ENCODE measurements around the gene SNX8.
"Not testable (repeated sequence)": the region's sequence is repeated elsewhere in the genome, so short reads cannot be mapped to it uniquely, and the experiment has no call there.

Gene SNX8, protein sequence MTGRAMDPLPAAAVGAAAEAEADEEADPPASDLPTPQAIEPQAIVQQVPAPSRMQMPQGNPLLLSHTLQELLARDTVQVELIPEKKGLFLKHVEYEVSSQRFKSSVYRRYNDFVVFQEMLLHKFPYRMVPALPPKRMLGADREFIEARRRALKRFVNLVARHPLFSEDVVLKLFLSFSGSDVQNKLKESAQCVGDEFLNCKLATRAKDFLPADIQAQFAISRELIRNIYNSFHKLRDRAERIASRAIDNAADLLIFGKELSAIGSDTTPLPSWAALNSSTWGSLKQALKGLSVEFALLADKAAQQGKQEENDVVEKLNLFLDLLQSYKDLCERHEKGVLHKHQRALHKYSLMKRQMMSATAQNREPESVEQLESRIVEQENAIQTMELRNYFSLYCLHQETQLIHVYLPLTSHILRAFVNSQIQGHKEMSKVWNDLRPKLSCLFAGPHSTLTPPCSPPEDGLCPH

DNA sequence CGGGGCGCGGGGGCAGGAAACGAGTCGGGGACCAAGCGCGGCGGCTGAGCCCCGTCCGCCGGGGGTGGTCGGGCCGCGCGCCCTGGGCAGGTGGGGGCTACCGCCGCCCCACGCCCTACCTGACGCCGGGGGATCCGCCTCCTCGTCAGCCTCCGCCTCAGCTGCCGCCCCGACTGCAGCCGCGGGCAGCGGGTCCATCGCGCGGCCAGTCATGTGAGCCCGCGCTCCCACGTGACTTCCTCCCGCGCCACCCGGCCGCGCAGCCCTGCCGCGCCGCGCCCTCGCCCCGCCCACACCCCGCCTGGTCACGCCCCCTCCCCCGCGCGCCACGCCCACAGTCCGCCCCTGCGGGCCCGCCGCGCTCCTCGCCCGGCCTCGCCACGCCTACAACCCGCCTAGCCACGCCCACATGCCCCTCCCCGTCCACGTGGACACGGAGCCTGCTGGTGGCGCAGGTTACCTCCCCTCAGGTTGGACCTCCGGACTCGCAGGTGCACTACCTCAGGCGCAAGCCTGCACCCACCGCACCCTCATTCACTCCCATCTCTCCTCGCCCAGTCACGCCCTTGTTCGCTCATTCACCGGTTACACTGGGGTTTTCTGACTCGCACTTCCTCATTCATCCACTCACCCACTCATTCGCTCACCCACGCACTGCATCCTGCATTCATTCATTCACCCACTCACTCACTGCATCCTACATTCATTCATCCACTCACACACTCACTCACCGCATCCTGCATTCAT is at the start of gene SNX8:
SNX8 (minus strand) TSS at position 233 of the 747 bp plus-strand sequence; CDS start at position 213, 20 bp downstream.
- DNase-seq (ENCODE audit: low read depth in 2 of 2): peak; percentile 92 to 96

DNA sequence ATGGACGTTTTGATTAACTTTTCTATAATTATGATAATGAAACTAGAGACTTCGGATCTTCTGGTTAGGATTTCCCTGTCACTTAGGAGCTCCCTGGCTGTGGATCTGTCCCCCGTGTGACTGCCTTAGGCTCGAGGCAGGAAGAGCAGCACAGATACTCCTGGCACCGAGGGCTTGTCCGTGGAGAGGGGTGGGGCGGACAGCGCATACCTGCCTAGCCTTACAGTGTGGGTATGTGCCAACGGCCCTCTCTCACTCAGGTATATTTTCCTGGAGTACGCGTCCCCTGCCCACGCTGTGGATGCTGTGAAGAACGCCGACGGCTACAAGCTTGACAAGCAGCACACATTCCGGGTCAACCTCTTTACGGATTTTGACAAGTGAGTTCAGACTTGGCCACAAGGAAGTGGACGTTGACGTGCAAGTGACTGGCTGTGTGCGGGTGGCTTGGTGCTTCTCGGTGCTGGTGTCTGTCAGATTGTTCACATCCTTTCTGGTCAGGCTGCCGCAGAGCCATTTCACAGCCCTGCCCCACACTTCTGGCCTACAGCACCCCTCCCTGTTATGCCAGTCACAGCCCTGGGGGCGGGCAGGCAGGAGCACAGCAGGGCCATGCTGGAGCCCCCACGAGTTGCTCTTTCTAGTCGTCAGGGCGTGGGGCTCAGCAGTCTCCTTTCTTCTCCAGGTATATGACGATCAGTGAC is 48.3 kb upstream of the SNX8 start:
- no peak for DNase-seq (ENCODE audit: low read depth in 2 of 2)

DNA sequence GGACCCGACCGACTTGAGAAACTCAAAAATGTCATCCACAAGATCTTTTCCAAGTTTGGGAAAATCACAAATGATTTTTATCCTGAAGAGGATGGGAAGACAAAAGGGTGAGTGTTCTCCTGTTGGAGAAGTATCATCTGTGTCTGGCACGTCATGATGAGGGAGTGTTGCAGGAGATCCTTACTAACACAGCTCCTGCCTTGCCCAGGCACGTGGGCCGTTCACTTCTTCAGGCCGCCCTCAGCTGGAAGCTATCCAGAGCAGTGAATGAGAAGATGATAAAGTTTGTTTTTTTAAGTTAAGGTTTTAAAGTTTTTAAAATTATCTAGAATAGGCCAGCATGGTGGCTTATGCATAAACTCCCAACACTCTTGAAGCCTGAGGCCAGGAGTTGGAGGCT is 46.6 kb upstream of the SNX8 start:
- no peak for DNase-seq (ENCODE audit: low read depth in 2 of 2)

DNA sequence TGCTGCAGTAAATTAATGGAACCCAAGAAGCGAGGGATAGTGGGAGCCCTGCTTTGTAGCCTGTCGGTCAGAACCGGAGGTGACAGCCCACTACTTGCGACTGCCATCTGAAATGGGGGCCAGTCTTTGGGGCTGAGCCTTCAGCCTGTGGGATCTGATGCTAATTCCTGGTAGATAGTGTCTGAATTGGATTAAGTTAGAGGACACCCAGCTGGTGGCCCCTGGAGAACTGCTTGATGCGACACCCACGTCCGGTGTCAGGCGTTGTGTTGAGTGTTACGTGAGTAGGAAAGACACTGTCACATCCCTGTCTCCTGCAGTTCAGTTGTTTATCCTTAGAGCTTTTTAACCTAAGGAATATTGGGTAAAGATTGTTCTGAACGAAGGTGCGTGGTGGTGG is 45.4 kb upstream of the SNX8 start:
- DNase-seq (ENCODE audit: low read depth in 2 of 2): no peak

DNA sequence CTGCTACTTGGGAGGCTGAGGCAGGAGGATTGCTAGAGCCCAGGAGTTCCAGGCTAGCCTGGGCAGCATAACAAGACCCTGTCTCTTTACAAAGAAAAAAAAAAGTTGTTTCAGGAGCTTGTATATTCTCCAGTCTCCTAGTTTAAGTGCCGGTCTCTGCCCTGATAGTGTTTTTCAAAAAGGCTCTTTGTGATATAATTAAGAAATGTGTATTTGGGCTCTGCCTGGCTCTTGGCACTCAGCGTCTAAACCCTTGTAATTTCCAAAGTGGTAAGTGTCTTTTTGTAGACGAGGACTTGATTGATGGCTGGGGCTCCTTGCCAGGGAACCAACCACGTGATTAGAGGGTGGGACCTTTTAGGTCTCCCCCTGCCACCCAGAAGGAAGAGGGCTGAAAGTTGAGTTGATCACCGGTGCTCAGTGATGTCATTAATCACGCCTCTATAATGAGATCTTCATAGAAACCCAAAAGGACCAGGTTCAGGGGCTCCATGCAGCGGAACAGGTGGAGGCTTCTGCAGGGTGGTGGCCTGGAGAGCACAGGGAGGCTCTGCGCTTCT is 44.8 kb upstream of the SNX8 start:
- DNase-seq (ENCODE audit: low read depth in 2 of 2): no peak

DNA sequence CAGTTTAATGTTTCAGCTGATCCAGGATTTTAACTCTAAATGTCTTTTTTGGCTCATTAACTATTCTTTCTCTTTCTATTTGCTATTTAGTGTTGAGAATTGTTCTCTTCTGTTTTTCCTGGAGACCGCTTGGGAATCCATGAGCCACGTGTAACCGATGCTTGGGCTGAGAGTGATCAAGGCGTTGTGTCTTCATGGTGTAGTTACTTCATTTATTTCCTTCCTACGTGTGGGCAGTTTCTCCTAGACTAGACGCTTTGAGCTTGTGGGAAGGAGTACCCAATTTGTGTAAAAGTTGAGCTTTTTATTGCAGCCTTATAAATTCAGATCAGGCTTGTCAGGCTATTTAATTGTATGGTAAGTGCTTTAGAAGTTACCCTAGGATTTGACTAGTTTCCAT is 43.3 kb upstream of the SNX8 start:
- no peak for DNase-seq (ENCODE audit: low read depth in 2 of 2)

DNA sequence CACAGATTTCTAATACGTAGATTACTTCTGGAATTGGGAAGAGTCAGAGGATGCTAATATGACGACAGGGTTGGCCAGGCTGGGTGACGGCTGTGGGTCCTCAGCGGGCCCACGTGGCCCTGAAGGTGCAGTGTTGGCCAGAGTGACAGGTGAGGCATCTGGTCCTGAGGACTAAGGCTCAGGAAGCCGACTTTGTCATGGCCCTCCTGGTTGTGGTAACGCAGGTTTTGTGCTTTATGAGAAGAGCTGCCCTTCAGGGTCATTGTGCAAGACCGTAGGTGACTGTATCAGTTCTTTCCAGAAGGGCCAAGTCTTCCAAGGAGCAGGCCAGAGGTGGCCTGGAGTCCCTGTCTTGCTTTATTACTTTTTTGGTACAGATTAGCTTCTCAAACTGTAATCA is 42.9 kb upstream of the SNX8 start:
- no peak for DNase-seq (ENCODE audit: low read depth in 2 of 2)

DNA sequence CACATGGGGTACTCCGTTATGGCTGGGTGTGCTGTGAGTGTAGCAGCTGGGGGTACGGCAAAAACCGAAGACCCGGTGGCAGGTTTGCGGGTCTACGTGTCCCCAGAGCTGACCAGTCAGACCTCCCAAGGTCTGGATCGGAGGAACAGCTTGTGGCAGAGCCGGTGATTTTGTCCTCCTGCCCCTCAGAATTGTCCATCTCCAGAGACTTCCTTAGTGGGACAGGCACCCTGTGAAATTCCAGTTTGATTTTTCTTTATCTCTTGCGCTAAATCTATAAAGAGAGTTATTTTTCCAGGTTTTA is 41.4 kb upstream of the SNX8 start:
- no peak for DNase-seq (ENCODE audit: low read depth in 2 of 2)

DNA sequence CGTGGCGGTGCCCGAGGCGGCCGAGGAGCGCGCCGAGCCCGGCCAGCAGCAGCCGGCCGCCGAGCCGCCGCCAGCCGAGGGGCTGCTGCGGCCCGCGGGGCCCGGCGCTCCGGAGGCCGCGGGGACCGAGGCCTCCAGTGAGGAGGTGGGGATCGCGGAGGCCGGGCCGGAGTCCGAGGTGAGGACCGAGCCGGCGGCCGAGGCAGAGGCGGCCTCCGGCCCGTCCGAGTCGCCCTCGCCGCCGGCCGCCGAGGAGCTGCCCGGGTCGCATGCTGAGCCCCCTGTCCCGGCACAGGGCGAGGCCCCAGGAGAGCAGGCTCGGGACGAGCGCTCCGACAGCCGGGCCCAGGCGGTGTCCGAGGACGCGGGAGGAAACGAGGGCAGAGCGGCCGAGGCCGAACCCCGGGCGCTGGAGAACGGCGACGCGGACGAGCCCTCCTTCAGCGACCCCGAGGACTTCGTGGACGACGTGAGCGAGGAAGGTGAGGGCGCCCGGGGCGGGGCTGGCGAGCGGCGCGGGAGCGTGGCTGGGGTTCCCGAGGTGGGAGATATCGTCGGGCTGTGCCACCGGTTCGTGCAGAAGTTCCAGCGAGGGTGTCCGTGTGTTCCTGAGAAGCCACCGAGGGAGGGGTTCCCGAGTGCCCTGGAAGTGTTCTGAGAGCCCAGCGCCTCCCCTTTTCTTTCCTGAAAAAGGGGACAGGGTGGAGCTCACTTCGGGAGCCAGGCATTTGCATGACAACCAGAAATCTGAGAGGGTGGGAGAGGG is 40.9 kb upstream of the SNX8 start:
- DNase-seq (ENCODE audit: low read depth in 2 of 2): peak in 1 of 2 donors; percentile 24

DNA sequence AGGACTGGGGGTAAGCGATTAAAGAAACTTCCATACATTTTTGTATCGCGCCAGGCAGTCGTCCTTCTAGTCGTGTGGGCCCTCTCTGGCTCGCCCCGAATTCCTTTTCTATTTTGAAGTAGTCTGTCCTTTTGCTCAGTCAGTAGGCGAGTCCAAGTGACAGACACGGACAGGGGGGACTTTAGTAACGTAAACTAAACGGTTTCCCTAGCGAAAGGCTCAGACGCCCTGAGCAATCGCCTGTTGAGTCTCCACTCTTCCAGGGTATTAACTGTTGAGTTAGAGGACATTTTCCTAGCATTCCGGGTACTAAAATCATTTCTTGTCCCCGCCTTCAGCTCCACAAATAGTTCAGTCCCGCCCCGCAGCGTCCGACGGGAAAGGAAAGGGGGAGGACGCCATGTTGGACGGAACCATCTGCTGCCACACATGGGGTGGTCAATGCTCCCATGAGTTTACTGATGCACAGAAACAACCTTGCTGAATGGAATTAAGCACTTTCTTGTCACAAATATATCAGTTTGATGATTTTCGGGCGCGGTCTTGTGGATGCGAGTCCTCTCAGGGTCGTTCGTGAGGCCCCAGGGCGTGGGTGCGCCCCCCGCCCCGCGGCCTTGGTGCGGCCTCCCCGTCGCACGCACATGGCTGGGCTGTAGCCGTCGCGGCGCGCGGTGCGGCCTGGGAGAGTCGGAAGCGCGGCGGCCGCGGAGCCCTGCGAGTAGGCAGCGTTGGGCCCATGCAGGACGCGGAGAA is 40.1 kb upstream of the SNX8 start, which contains the start of gene EIF3B:
EIF3B (plus strand) TSS at position 642 of the 753 bp plus-strand sequence; CDS start at position 737, 95 bp downstream.
- DNase-seq (ENCODE audit: low read depth in 2 of 2): peak; percentile 72 to 77

DNA sequence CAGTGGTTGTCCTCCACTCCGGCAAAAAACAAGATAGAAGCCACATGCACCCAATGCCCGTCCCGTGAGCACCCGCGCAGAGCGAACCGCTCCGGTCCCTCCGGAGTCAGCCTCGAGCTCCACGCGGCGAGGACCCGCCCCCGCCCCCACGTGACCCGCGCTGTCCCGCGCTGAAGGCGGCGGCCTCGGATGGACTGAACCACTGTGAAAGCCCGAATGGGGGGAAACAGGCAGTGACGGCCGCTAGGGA is 39.6 kb upstream of the SNX8 start:
- peak; percentile 84 to 86 for DNase-seq (ENCODE audit: low read depth in 2 of 2)

DNA sequence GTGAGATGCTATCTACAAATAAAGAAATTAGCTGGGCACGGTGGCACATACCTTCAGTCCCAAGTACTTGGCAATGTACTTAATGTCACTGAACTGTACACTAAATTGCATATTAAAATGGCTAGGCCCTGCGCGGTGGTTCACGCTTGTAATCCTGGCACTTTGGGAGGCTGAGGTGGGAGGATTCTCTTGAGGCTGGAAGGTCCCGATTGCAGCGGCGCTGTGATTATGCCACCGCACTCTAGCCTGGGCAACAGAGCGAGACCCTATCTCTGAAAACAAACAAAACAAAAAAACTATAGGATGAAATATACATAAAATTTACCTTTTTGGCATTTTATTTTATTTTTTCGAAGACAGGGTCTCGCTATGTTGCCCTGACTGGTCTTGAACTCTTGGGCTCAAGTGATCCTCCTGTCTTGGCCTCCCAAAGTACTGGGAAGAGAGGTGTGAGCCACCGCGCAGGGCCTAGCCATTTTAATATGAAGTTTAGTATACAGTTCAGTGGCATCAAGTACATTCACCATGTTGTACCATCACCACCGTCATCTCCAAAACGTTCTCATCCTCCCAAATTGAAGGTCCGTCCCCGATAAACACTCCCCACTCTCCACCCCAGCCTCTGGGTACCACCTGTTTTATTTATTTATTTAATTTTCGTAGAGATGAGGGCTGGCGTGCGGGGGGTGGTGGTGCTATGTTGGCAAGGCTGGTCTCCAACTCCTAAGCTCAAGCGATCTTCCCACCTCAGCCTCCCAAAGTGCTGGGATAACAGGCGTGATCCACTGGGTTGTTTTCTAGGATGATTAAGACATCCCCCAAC is 39.1 kb upstream of the SNX8 start:
- no peak for DNase-seq (ENCODE audit: low read depth in 2 of 2)

DNA sequence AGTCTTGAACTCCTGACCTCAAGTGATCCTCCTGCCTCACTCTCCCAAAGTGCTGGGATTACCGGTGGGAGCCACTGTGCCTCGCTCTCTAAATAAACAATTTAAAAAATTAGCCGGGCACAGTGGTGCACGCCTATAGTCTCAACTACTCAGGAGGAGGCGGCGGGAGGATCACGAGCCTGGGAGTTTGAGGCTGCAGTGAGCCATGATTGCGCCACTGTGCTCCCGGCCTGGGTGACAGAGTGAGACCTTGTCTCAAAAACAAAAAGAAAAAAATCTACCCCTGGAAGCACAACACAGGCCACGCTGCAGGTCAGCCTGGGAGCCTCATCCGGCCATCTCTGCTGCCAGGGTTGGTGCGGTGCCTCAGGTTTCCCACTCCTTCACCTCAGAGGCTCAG is 36.6 kb upstream of the SNX8 start:
- DNase-seq (ENCODE audit: low read depth in 2 of 2): no peak

DNA sequence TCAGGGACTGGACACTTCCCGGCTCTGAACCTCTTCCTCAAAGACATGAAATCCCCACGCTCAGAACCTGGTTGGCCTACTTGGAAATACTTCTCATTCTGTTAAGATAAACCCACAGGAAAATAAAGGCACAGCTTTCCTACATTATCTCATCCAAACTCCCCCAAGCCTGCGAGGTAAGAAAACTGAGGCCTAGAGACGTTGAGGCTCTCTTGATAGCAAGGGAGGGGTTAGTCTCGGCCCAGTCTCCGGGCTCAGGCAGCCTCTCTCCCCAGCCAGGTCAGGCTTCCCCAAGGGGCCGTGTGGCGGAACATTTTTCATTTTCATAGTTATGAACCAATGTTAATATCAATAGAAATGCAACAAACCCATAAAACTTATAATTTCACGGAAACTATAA is 35.8 kb upstream of the SNX8 start:
- DNase-seq (ENCODE audit: low read depth in 2 of 2): no peak

DNA sequence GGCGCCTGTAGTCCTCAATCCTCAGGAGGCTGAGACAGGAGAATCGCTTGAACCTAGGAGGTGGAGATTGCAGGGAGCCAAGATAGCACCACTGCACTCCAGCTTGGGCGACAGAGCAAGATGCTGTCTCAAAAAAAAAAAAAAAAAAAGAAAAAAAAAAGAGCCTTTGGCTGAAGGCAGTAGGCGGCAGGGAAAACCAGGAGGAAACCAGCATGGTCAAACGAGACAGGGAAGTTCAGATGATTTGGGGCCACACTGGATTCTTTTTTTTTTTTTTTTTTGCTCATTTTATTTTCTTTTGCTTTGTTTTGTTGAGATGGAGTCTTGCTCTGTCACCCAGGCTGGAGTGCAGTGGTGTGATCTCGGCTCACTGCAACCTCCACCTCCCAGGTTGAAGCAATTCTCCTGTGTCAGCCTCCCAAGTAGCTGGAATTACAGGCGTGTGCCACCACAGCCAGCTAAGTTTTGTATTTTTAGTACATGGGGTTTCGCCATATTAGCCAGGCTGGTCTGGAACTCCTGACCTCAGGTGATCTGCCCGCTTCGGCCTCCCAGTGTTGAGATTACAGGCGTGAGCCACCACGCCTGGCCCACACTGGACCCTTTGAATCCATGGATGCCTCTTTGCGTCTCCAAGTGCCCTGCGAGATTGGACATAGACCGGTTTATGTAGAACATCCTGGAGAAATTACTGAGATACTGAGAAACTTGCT is 33.3 kb upstream of the SNX8 start:
- DNase-seq (ENCODE audit: low read depth in 2 of 2): not testable (repeated sequence)

DNA sequence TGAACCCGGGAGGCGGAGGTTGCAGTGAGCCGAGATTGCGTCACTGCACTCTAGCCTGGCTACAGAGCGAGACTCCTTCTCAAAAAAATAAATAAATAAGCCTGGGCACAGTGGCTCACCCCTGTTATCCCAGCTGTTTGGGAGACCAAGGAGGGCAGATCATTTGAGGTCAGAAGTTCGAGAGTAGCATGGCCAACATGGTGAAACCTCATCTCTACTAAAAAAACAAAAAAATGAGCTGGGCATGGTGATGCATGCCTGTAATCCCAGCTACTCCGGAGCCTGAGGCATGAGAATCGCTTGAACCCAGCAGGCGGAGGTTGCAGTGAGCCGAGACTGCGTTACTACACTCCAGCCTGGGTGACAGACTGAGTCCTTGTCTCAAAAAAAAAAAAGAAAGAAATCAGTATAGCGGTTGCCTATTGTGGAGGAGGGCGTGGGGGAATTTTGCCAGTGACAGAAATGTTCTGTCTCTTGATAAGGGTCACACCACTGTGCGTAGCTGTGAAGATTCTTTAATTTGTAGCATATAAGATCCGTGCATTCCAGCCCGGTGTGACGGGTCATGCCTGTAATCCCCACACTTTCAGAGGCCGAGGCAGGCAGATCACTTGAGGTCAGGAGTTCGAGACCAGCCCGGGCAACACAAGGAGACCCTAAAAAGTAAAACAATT is 22.5 kb upstream of the SNX8 start:
- no peak for DNase-seq (ENCODE audit: low read depth in 2 of 2)

DNA sequence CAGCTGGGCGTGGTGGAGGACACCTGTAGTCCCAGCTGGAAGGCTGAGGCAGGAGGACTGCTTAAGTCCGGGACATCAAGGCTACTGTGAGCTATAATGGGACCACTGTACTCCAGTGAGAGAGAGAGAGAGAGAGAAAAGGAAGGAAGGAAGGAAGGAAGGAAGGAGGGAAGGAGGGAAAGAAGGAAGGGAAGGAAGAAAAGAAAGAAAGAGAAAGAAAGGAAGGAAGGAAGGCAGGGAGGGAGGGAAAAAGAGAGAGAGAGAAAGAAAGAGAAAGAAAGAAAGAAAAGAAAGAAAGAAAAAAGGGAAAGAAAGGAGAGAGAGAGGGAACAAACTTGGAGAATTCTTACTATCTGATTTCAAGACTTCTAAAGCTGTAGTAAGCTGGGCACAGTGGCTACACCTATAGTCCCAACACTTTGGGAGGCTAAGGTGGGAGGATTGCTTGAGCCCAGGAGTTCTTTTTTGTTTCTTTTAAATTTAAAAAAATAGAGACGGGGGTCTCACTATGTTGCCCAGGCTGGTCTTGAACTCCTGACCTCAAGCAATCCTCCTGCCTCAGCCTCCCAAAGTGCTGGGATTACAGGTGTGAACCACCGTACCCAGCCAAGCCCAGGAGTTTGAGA is 18.5 kb upstream of the SNX8 start:
- not testable (repeated sequence) for DNase-seq (ENCODE audit: low read depth in 2 of 2)

DNA sequence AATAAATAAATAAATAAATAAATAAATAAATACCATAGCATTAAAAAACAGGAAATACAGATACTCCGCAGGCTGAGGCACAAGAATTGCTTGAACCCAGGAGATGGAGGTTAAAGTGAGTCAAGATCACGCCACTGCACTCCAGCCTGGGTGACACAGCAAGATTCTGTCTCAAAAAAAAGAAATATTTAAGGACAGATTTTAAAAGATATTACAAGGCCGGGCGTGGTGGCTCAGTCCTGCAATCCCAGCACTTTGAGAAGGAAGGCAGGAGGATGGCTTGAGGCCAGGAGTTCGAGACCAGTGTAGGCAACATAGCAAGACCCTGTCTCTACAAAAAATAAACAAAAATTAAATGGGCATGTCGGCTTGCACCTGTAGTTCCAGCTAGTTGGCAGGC is 17.5 kb upstream of the SNX8 start:
- DNase-seq (ENCODE audit: low read depth in 2 of 2): no peak

Data from activated CD4-positive, alpha-beta T cell treated with anti-CD3 and anti-CD28 coated beads for 24 hours (primary cell).